Spleen (tissue), 11 donors: ENCODE data around the gene WWP2. TPM values are rescaled to one million over a fixed set of nuclear protein-coding genes. Genes with fewer than 3 reads are reported as not detected.

ENCODE experiments used
- DNase-seq: peaks from one replicate; pipeline ENCODE4 v3.0.0-alpha.2; 2020
- H3K27ac ChIP-seq, 8 donors: fragments of 200-600 bp; sonication (generic) in 7 of 8; 1 replicate in 4 of 8; 2 replicates in 4 of 8; pipeline versions ENCODE4 v1.5.0 to v1.8.0; 2016 to 2021; ENCODE audit warnings: inconsistent platforms in 4 of 8, mild to moderate bottlenecking in 4 of 8, moderate library complexity in 1 of 8
- H3K27me3 ChIP-seq, 7 donors: fragments of 200-600 bp; sonication (generic) in 6 of 7; replicated peaks in 1 of 7; 1 replicate in 4 of 7; 2 replicates in 3 of 7; pipeline versions ENCODE4 v1.5.0 to v1.8.0; 2016 to 2021; ENCODE audit warnings: inconsistent platforms in 3 of 7, mild to moderate bottlenecking in 1 of 7
- H3K36me3 ChIP-seq, 6 donors: fragments of 200-600 bp; sonication (generic) in 5 of 6; 1 replicate in 4 of 6; 2 replicates in 2 of 6; pipeline versions ENCODE4 v1.5.0 to v1.8.0; 2016 to 2021; ENCODE audit warnings: inconsistent platforms in 2 of 6
- H3K4me1 ChIP-seq, 6 donors: fragments of 200-600 bp; sonication (generic) in 5 of 6; 1 replicate in 3 of 6; 2 replicates in 3 of 6; pipeline versions ENCODE4 v1.5.0 to v1.8.0; 2016 to 2021; ENCODE audit warnings: inconsistent platforms in 3 of 6
- H3K4me3 ChIP-seq, 8 donors: fragments of 200-600 bp; sonication (generic) in 7 of 8; 1 replicate in 4 of 8; 2 replicates in 4 of 8; pipeline versions ENCODE4 v1.5.0 to v1.8.0; 2016 to 2021; ENCODE audit warnings: inconsistent platforms in 4 of 8, mild to moderate bottlenecking in 4 of 8, moderate library complexity in 2 of 8
- H3K9me3 ChIP-seq, 8 donors: fragments of 200-600 bp; sonication (generic) in 7 of 8; 1 replicate in 4 of 8; 2 replicates in 4 of 8; pipeline versions ENCODE4 v1.5.0 to v1.8.0; 2016 to 2021; ENCODE audit warnings: inconsistent platforms in 4 of 8
- POLR2A ChIP-seq, 3 donors: fragments of 450-650 bp; IDR thresholded peaks; one replicate each; pipeline ENCODE4 v1.5.1; 2017; ENCODE audit warnings: antibody characterized with exemption in 3 of 3, mild to moderate bottlenecking in 1 of 3
- POLR2AphosphoS5 ChIP-seq, 3 donors: sonication (generic); formaldehyde crosslinking; IDR thresholded peaks; one replicate each; pipeline ENCODE4 v1.5.1; 2017; ENCODE audit warnings: antibody characterized with exemption in 3 of 3
- WGBS, 5 donors: extraction: QIAGEN DNeasy Blood & Tissue Kit in 3 of 5; methylation state at CpG; one replicate each; pipeline versions ENCODE4 v1.1.5 to v1.1.7; 2013 to 2018; 5-methylcytosine and 5-hydroxymethylcytosine counted together
- intact Hi-C: fragments of 100-400 bp; cut with DNase I; formaldehyde crosslinking; loops from one replicate; pipeline ENCODE4 v1.15.0; 2023; ENCODE audit warnings: low total_unique reads
- polyA plus RNA-seq, 3 donors: library from polyadenylated mRNA; stranded (reverse); fragments of 200-250 nt; gene quantifications; one replicate each; pipeline ENCODE4 v1.2.1, GENCODE V29; 2013
- total RNA-seq, 7 donors: library from RNA; depleted of rRNA in 3 of 7; stranded (reverse); fragments of >200 nt in 3 of 7; fragmentation: NEBNext Ultra II Directional in 4 of 7; extraction: Animal tissue kit (Norgen Biotek cat#: 25700) in 4 of 7; gene quantifications; one replicate each; pipeline versions ENCODE4 v1.1.0 to v1.2.1, GENCODE V29; 2016 to 2021
- TF ChIP-seq, protein P1 (sequence below), 11 experiments: fragments of 200-600 bp in 7 of 11; fragments of 450-650 bp in 4 of 11; sonication (generic) in 4 of 11; IDR thresholded peaks in 8 of 11; conservative IDR thresholded peaks in 3 of 11; 1 replicate in 7 of 11; 2 replicates in 4 of 11; pipeline versions ENCODE4 v1.4.0 to v1.8.0; 2016 to 2021; ENCODE audit warnings: antibody characterized with exemption in 11 of 11, inconsistent platforms in 4 of 11, mild to moderate bottlenecking in 1 of 11
- donor health status: healthy with polysubstance abuse.
- donor health status: DM: no; HTN: no; CAD: no; lungs with moderate emphysema.
- donor health status: DM: no; HTN: no; CAD: no.
- donor health status: Bipolar disorder and iron deficiency.
- donor health status: healthy.
- donor health status: DM: no; HTN: no; CAD: no.
- donor health status: DM: yes; HTN: yes; CAD: no.

Gene WWP2
- total and polyA plus RNA-seq, 10 donors: 13.7 to 109 (median 67.7) TPM

DNA sequence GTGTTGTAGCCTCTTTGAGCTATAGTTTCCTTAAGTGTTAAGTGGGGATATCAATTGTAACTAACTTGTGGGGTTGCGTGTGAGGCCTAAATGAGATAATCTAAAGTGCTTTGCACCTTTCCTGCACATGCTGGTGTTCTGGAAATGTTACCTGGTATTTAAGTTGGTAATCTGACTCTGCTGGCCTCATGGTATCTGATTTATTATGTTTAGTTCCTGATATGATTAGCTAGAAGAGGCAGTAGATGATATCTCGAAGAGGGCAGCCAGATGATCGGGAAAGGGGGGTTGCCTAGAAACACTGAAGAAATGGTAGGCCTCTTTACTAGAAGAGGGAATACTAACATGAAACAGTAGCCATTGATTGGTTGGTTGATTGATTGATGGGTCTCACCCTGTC lies 123.6 kb downstream of the WWP2 start:
- H3K4me3 ChIP-seq: no peak overlapping the region
- 96 to 100% (median 96%) methylated on average over 3 of the region's 3 CpGs for WGBS, 5 donors
- TF ChIP-seq POLR2AphosphoS5 (IDR thresholded peaks at IDR 0.05) (no peak), POLR2A (IDR thresholded peaks at IDR 0.05) (no peak)
- TF ChIP-seq, protein P1, sequence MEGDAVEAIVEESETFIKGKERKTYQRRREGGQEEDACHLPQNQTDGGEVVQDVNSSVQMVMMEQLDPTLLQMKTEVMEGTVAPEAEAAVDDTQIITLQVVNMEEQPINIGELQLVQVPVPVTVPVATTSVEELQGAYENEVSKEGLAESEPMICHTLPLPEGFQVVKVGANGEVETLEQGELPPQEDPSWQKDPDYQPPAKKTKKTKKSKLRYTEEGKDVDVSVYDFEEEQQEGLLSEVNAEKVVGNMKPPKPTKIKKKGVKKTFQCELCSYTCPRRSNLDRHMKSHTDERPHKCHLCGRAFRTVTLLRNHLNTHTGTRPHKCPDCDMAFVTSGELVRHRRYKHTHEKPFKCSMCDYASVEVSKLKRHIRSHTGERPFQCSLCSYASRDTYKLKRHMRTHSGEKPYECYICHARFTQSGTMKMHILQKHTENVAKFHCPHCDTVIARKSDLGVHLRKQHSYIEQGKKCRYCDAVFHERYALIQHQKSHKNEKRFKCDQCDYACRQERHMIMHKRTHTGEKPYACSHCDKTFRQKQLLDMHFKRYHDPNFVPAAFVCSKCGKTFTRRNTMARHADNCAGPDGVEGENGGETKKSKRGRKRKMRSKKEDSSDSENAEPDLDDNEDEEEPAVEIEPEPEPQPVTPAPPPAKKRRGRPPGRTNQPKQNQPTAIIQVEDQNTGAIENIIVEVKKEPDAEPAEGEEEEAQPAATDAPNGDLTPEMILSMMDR (IDR thresholded peaks at IDR 0.05 in 8 of 11, conservative IDR thresholded peaks at IDR 0.05 in 3 of 11): no peak
- intact Hi-C loops: no loop called here
- DNase-seq: no peak
- peaks cover 0 to 88% (median 30%) of the 10 kb centered on the region in 6 donors for H3K36me3 ChIP-seq
- H3K27ac ChIP-seq: no peak overlapping the region
- peaks cover 0 to 6% (median 0%) of the 10 kb centered on the region in 6 donors for H3K4me1 ChIP-seq
- no peaks in the 10 kb centered on the region for H3K27me3 ChIP-seq
- H3K9me3 ChIP-seq: no peaks in the 10 kb centered on the region

DNA sequence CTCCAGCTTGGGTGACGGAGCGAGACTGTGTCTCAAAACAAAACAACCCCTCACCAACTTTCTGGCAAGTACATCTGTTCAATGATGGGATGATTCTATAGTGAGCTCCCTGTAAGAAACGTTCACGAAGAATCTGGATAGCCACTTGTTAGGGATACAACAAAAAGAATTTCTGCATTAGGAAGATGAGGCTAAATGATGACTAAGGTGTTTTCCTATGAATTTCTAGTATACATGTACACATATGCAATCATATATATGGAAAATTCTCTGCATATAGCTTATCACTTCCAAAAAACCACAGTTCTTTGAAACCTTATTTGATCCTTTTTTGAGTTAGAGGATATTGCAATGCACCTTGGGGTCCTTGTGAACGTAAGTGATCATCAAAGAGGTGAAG lies 124.6 kb downstream of the WWP2 start:
- intact Hi-C loops: no loop called here
- no peak for DNase-seq
- 93 to 98% (median 95%) methylated on average over 5 of the region's 5 CpGs for WGBS, 5 donors
- no peak overlapping the region for H3K4me3 ChIP-seq
- no peak overlapping the region for H3K27ac ChIP-seq
- no peaks in the 10 kb centered on the region for H3K27me3 ChIP-seq
- TF ChIP-seq, protein P1 (IDR thresholded peaks at IDR 0.05 in 8 of 11, conservative IDR thresholded peaks at IDR 0.05 in 3 of 11): no peak
- H3K9me3 ChIP-seq: no peaks in the 10 kb centered on the region
- peaks cover 0 to 89% (median 33%) of the 10 kb centered on the region in 6 donors for H3K36me3 ChIP-seq
- peaks cover 0 to 6% (median 0%) of the 10 kb centered on the region in 6 donors for H3K4me1 ChIP-seq

DNA sequence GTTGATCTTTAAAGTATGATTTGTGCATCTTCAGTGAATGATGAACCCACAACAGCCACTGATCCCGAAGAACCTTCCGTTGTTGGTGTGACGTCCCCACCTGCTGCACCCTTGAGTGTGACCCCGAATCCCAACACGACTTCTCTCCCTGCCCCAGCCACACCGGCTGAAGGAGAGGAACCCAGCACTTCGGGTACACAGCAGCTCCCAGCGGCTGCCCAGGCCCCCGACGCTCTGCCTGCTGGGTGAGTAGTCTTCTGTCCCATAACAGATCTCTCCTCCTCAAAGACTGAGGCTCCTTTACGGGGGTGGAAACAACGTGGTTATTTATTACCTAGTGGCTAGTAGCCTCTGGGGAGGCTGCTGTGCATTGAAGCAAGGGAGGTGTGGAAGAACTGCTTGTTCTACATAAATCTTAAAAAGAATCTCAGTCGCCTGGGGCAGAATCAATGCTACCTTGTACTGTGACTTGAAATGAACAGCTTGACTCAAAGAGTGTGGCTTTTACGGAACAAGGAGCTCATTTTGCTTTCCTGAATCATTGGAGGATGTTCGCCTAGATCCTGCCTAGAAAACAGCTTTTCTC lies 126.0 kb downstream of the WWP2 start:
- 88 to 95% (median 91%) methylated on average over 15 of the region's 15 CpGs for WGBS, 5 donors
- intact Hi-C loops: no loop called here

DNA sequence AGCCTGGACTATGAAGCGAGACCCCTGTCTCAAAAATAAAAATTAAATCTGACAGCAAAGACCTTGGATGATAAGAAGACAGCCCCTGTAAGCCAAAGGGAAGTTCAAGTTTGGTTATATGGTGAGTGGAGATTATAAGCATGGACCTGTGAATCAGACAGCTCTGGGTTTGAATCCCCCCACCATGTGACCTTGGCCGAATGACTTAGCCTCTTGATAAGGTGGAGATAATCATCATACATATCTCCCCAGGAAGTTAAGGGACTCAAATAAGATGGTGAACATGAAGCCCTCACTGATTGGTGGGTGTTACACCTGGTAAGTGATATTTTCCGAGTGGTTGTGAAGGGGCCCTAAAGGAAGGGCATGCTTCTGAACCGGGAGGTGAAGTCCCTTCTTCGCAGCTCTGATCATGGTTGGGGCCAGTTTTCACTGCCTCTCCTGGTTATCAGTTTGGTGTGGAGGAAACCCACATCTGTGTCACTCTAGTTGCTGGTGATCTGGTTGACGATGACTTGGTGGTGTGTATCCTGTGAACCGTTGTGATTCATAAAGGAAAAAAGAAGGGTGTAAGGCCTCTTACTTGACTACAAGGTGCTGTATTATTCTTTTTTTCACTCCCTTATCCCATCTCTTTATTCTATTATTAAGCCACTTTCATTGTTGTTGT lies 127.3 kb downstream of the WWP2 start:
- 92 to 97% (median 92%) methylated on average over 7 of the region's 7 CpGs for WGBS, 5 donors
- Histone ChIP-seq H3K27me3 (no peaks in the 10 kb centered on the region), H3K36me3 (peaks cover 0 to 89% (median 34%) of the 10 kb centered on the region in 6 donors), H3K27ac (peak overlapping the region in 4 of 8 donors; percentile 58 to 69 (median 64)), H3K4me3 (no peak overlapping the region), H3K4me1 (peaks cover 0 to 6% (median 0%) of the 10 kb centered on the region in 6 donors), H3K9me3 (no peaks in the 10 kb centered on the region)
- TF ChIP-seq POLR2AphosphoS5 (IDR thresholded peaks at IDR 0.05) (no peak), POLR2A (IDR thresholded peaks at IDR 0.05) (no peak)
- TF ChIP-seq, protein P1 (IDR thresholded peaks at IDR 0.05 in 8 of 11, conservative IDR thresholded peaks at IDR 0.05 in 3 of 11): no peak
- no peak for DNase-seq
- intact Hi-C loops: no loop called here

More for the DNA sequence above, 126.0 kb downstream of the WWP2 start:
- Histone ChIP-seq H3K27ac (no peak overlapping the region), H3K36me3 (peaks cover 0 to 89% (median 37%) of the 10 kb centered on the region in 6 donors), H3K4me1 (peaks cover 0 to 6% (median 0%) of the 10 kb centered on the region in 6 donors), H3K9me3 (no peaks in the 10 kb centered on the region), H3K4me3 (no peak overlapping the region), H3K27me3 (no peaks in the 10 kb centered on the region)
- no peak for DNase-seq
- no peak for TF ChIP-seq POLR2AphosphoS5 (IDR thresholded peaks at IDR 0.05)
- TF ChIP-seq, protein P1 (IDR thresholded peaks at IDR 0.05 in 8 of 11, conservative IDR thresholded peaks at IDR 0.05 in 3 of 11): no peak
- no peak for TF ChIP-seq POLR2A (IDR thresholded peaks at IDR 0.05)
